Astrocyte (in vitro differentiated cells and primary cell): ENCODE data around the gene GMDS. TPM values are rescaled to one million over a fixed set of nuclear protein-coding genes. Genes with fewer than 3 reads are reported as not detected.

Source experiments
- DNase-seq: peaks from one replicate; pipeline ENCODE4 v3.0.0-alpha.2; 2010; ENCODE audit warnings: low read depth
- FAIRE-seq: peaks from 2 replicates; lab custom pipeline; 2011; peaks lifted over from hg19 to GRCh38; lab: Jason Lieb, UNC
- H2AFZ ChIP-seq: 2 replicates; pipeline ENCODE4 v1.6.0; 2012; ENCODE audit warnings: low read depth, low read length, inconsistent platforms
- H3K27ac ChIP-seq: 2 replicates; pipeline ENCODE4 v1.5.1; 2011; ENCODE audit warnings: low read depth, low read length, inconsistent platforms
- H3K27me3 ChIP-seq: 2 replicates; pipeline ENCODE4 v1.6.0; 2011; ENCODE audit warnings: low read length, inconsistent platforms; ENCODE audit not compliant: insufficient read depth
- H3K36me3 ChIP-seq: 2 replicates; pipeline ENCODE4 v1.5.1; 2011; ENCODE audit warnings: low read length, inconsistent platforms; ENCODE audit not compliant: insufficient read depth
- H3K4me1 ChIP-seq: 2 replicates; pipeline ENCODE4 v1.5.1; 2011; ENCODE audit warnings: low read length, inconsistent platforms; ENCODE audit not compliant: insufficient read depth
- H3K4me2 ChIP-seq: 2 replicates; pipeline ENCODE4 v1.6.0; 2012; ENCODE audit warnings: low read length, inconsistent platforms
- H3K4me3 ChIP-seq: 2 replicates; pipeline ENCODE4 v1.5.1; 2011; ENCODE audit warnings: low read depth, mild to moderate bottlenecking, low read length, inconsistent platforms; ENCODE audit not compliant: insufficient read depth
- H3K79me2 ChIP-seq: 2 replicates; pipeline ENCODE4 v1.6.0; 2012; ENCODE audit warnings: mild to moderate bottlenecking, low read length, inconsistent platforms; ENCODE audit not compliant: insufficient read depth
- H3K9ac ChIP-seq: 2 replicates; pipeline ENCODE4 v1.6.0; 2012; ENCODE audit warnings: mild to moderate bottlenecking, low read length, inconsistent platforms
- H3K9me3 ChIP-seq: 2 replicates; pipeline ENCODE4 v1.5.1; 2012; ENCODE audit warnings: low read depth, mild to moderate bottlenecking, low read length, inconsistent platforms; ENCODE audit not compliant: insufficient read depth
- H4K20me1 ChIP-seq: 2 replicates; pipeline ENCODE4 v1.6.0; 2012; ENCODE audit warnings: low read length, inconsistent platforms; ENCODE audit not compliant: insufficient read depth
- H3K27ac Mint-ChIP-seq: one replicate; pipeline ENCODE4 v1.8.0; 2021; ENCODE audit warnings: mild to moderate bottlenecking, mixed read lengths; ENCODE audit not compliant: unreplicated experiment
- H3K27me3 Mint-ChIP-seq: one replicate; pipeline ENCODE4 v1.8.0; 2021; ENCODE audit warnings: low read depth, mixed read lengths; ENCODE audit not compliant: unreplicated experiment
- H3K36me3 Mint-ChIP-seq: one replicate; pipeline ENCODE4 v1.8.0; 2021; ENCODE audit warnings: low read depth, mixed read lengths; ENCODE audit not compliant: unreplicated experiment
- H3K4me1 Mint-ChIP-seq: one replicate; pipeline ENCODE4 v1.8.0; 2021; ENCODE audit warnings: low read depth, mixed read lengths; ENCODE audit not compliant: unreplicated experiment
- H3K4me3 Mint-ChIP-seq: one replicate; pipeline ENCODE4 v1.8.0; 2021; ENCODE audit warnings: mild to moderate bottlenecking, moderate library complexity, mixed read lengths; ENCODE audit not compliant: unreplicated experiment
- H3K9me3 Mint-ChIP-seq: one replicate; pipeline ENCODE4 v1.8.0; 2021; ENCODE audit warnings: mild to moderate bottlenecking, mixed read lengths; ENCODE audit not compliant: unreplicated experiment
- CTCF ChIP-seq: IDR thresholded peaks from 2 replicates; pipeline ENCODE4 v1.5.1; 2011; ENCODE audit warnings: low read depth, mild to moderate bottlenecking, inconsistent platforms, low read length, moderate library complexity; ENCODE audit not compliant: insufficient read depth
- EZH2 ChIP-seq: IDR thresholded peaks from 2 replicates; pipeline ENCODE4 v1.6.1; 2012; ENCODE audit warnings: mild to moderate bottlenecking, low read length, inconsistent platforms; ENCODE audit not compliant: insufficient read depth
- total RNA-seq: library from RNA; stranded (reverse); gene quantifications from 2 replicates; pipeline ENCODE4 v1.2.1, GENCODE V29; 2021

The GMDS gene
- total RNA-seq, 1 donor from 2014 or later = 9.4 TPM

GRCh38 chr6:1917626-1918371 is 327.6 kb downstream of the GMDS start:
- no peaks in the 10 kb centered on the region for H3K9me3 ChIP-seq
- no peaks in the 10 kb centered on the region for H3K36me3 ChIP-seq
- Mint-ChIP-seq H3K36me3 (no peaks in the 10 kb centered on the region), H3K4me3 (no peak overlapping the region), H3K27me3 (no peaks in the 10 kb centered on the region), H3K9me3 (peaks cover 1% of the 10 kb centered on the region), H3K4me1 (peaks cover 23% of the 10 kb centered on the region), H3K27ac (peak overlapping the region; percentile 80)
- peak overlapping the region; percentile 61 for H3K4me2 ChIP-seq
- no peaks in the 10 kb centered on the region for H3K27me3 ChIP-seq
- H3K79me2 ChIP-seq = no peaks in the 10 kb centered on the region
- no peaks in the 10 kb centered on the region for H4K20me1 ChIP-seq
- H3K4me3 ChIP-seq = no peak overlapping the region
- TF ChIP-seq CTCF (no peak), EZH2 (no peak)
- peak overlapping the region; percentile 80 for H3K27ac ChIP-seq
- H2AFZ ChIP-seq = peak overlapping the region; percentile 28
- H3K9ac ChIP-seq = peak overlapping the region; percentile 44
- peaks cover 22% of the 10 kb centered on the region for H3K4me1 ChIP-seq
- peak; percentile 92 for FAIRE-seq
- DNase-seq = peak; percentile 87

GRCh38 chr6:1916334-1917070 is 328.9 kb downstream of the GMDS start:
- H3K4me1 ChIP-seq = peaks cover 22% of the 10 kb centered on the region
- H3K36me3 ChIP-seq = no peaks in the 10 kb centered on the region
- Mint-ChIP-seq H3K36me3 (no peaks in the 10 kb centered on the region), H3K27me3 (no peaks in the 10 kb centered on the region), H3K27ac (peak overlapping the region; percentile 80), H3K4me1 (peaks cover 23% of the 10 kb centered on the region), H3K4me3 (no peak overlapping the region), H3K9me3 (no peaks in the 10 kb centered on the region)
- TF ChIP-seq EZH2 (no peak), CTCF (no peak)
- H3K4me2 ChIP-seq = peak overlapping the region; percentile 61
- no peaks in the 10 kb centered on the region for H3K79me2 ChIP-seq
- FAIRE-seq (no peak), DNase-seq (peak; percentile 83)
- H3K4me3 ChIP-seq = no peak overlapping the region
- peak overlapping the region; percentile 80 for H3K27ac ChIP-seq
- H4K20me1 ChIP-seq = no peaks in the 10 kb centered on the region
- H3K9ac ChIP-seq = peak overlapping the region; percentile 44
- H3K9me3 ChIP-seq = no peaks in the 10 kb centered on the region
- H3K27me3 ChIP-seq = no peaks in the 10 kb centered on the region
- peak overlapping the region; percentile 19 for H2AFZ ChIP-seq
